B cell (primary cell): ENCODE results near the gene SERPINA10. TPM values are rescaled to one million over a fixed set of nuclear protein-coding genes. Genes with fewer than 3 reads are reported as not detected.

Source experiments
- ATAC-seq: fragments of 200-7000 bp; cut with Tn5 transposase; one replicate; pipeline ENCODE4 v1.10.0; 2021; ENCODE audit warnings: low read depth, mild to moderate bottlenecking, moderate number of reproducible peaks, moderate library complexity
- CTCF ChIA-PET: fragments of 350-600 bp; sonication (Branson Sonifier 250); formaldehyde crosslinking; loops from one replicate; lab custom pipeline; 2021; ENCODE audit warnings: antibody characterized with exemption, inconsistent platforms; lab: Charles Lee
- POLR2A ChIA-PET: fragments of 350-600 bp; sonication (Branson Sonifier 250); formaldehyde crosslinking; loops from one replicate; lab custom pipeline; 2021; ENCODE audit warnings: antibody characterized with exemption; lab: Charles Lee
- DNase-seq: peaks from one replicate; pipeline ENCODE4 v3.0.0; 2013
- H2AFZ ChIP-seq: 2 replicates; pipeline ENCODE4 v1.6.1; 2012; ENCODE audit warnings: mild to moderate bottlenecking, low read depth, low read length; ENCODE audit not compliant: insufficient read depth, poor library complexity, severe bottlenecking
- H3K27ac ChIP-seq, 2 donors: 1 replicate in 1 of 2; 2 replicates in 1 of 2; pipeline ENCODE4 v1.5.1; 2012 to 2013; ENCODE audit warnings: low read length in 2 of 2, mild to moderate bottlenecking in 2 of 2, moderate library complexity in 1 of 2
- H3K27me3 ChIP-seq, 4 experiments: fragments of 200-600 bp in 1 of 4; sonication (generic) in 1 of 4; replicated peaks in 1 of 4; 1 replicate in 2 of 4; 2 replicates in 2 of 4; pipeline versions ENCODE4 v1.6.1 to v1.7.0; 2013 to 2016; ENCODE audit warnings: low read length in 3 of 4, mild to moderate bottlenecking in 2 of 4, mixed read lengths in 1 of 4, moderate library complexity in 1 of 4; ENCODE audit not compliant: insufficient read depth in 4 of 4, control insufficient read depth in 3 of 4; ENCODE audit errors: control extremely low read depth in 1 of 4
- H3K36me3 ChIP-seq, 2 experiments: replicated peaks in 1 of 2; 1 replicate in 1 of 2; 2 replicates in 1 of 2; pipeline versions ENCODE4 v1.6.1 to v1.7.1; 2013; ENCODE audit warnings: low read length in 1 of 2; ENCODE audit not compliant: insufficient read depth in 2 of 2, control insufficient read depth in 1 of 2; ENCODE audit errors: control extremely low read depth in 1 of 2, extremely low read depth in 1 of 2
- H3K4me1 ChIP-seq, 2 donors: fragments of 200-600 bp in 1 of 2; sonication (generic) in 1 of 2; 1 replicate in 1 of 2; 2 replicates in 1 of 2; pipeline versions ENCODE4 v1.5.1 to v1.6.1; 2013 to 2017; ENCODE audit warnings: low read length in 2 of 2; ENCODE audit not compliant: control insufficient read depth in 2 of 2, insufficient read depth in 2 of 2
- H3K4me2 ChIP-seq: replicated peaks from 2 replicates; pipeline ENCODE3; 2012; ENCODE audit warnings: mild to moderate bottlenecking, low read depth, low read length; ENCODE audit not compliant: poor library complexity, severe bottlenecking
- H3K4me3 ChIP-seq, 5 experiments: fragments of 200-600 bp in 1 of 5; sonication (generic) in 1 of 5; 1 replicate in 3 of 5; 2 replicates in 2 of 5; pipeline versions ENCODE4 v1.5.1 to v1.7.0; 2011 to 2016; ENCODE audit warnings: low read length in 4 of 5, mild to moderate bottlenecking in 4 of 5, low read depth in 2 of 5, control low read depth in 1 of 5, moderate library complexity in 1 of 5; ENCODE audit not compliant: insufficient read depth in 1 of 5; ENCODE audit errors: control extremely low read depth in 1 of 5, extremely low read depth in 1 of 5
- H3K79me2 ChIP-seq: fragments of 200-600 bp; sonication (generic); one replicate; pipeline ENCODE4 v1.6.0; 2016; ENCODE audit warnings: low read length; ENCODE audit not compliant: control insufficient read depth, insufficient read depth
- H3K9ac ChIP-seq: fragments of 200-600 bp; sonication (generic); 2 replicates; pipeline ENCODE4 v1.6.1; 2017; ENCODE audit warnings: mild to moderate bottlenecking, low read length, moderate library complexity
- H3K9me3 ChIP-seq, 3 donors: one replicate each; pipeline versions ENCODE4 v1.6.1 to v1.7.1; 2013; ENCODE audit warnings: low read length in 2 of 3; ENCODE audit not compliant: control insufficient read depth in 2 of 3, insufficient read depth in 1 of 3; ENCODE audit errors: control extremely low read depth in 1 of 3
- H4K20me1 ChIP-seq: 2 replicates; pipeline ENCODE4 v1.6.0; 2012; ENCODE audit warnings: mild to moderate bottlenecking, low read length; ENCODE audit not compliant: insufficient read depth, control insufficient read depth, poor library complexity, severe bottlenecking
- H3K27ac Mint-ChIP-seq: one replicate; pipeline ENCODE4 v1.8.0; 2021; ENCODE audit warnings: mixed read lengths
- H3K27me3 Mint-ChIP-seq: one replicate; pipeline ENCODE4 v1.8.0; 2021; ENCODE audit warnings: mixed read lengths
- H3K4me1 Mint-ChIP-seq: one replicate; pipeline ENCODE4 v1.8.0; 2021; ENCODE audit warnings: mixed read lengths
- H3K4me3 Mint-ChIP-seq: one replicate; pipeline ENCODE4 v1.8.0; 2021; ENCODE audit warnings: mixed read lengths
- H3K9me3 Mint-ChIP-seq: one replicate; pipeline ENCODE4 v1.8.0; 2022; ENCODE audit warnings: mixed read lengths; ENCODE audit not compliant: insufficient read depth
- EZH2 ChIP-seq: IDR thresholded peaks from 2 replicates; pipeline ENCODE4 v1.6.1; 2012; ENCODE audit warnings: borderline replicate concordance, low read depth, mild to moderate bottlenecking, moderate library complexity, low read length; ENCODE audit not compliant: insufficient read depth, poor library complexity, severe bottlenecking
- WGBS: methylation state at CpG from one replicate; pipeline ENCODE4 v1.1.5; 2013; ENCODE audit warnings: missing lambda C conversion rate; ENCODE audit not compliant: insufficient coverage; 5-methylcytosine and 5-hydroxymethylcytosine counted together
- intact Hi-C: fragments of 100-400 bp; cut with micrococcal nuclease; formaldehyde crosslinking; loops from one replicate; pipeline ENCODE4 v1.10.0; 2022
- polyA plus RNA-seq: library from polyadenylated mRNA; depleted of rRNA; stranded (reverse); fragments of >200 nt; gene quantifications from 2 replicates; pipeline ENCODE4 v1.2.3, GENCODE V29; 2012
- total RNA-seq, 2 donors: library from RNA; stranded (reverse); fragments of 120-200 nt in 1 of 2; gene quantifications; 1 replicate in 1 of 2; 2 replicates in 1 of 2; pipeline versions ENCODE4 v1.2.3 to v1.2.4, GENCODE V29; 2013 to 2022
- TF ChIP-seq, protein P1 (sequence below): fragments of 200-600 bp; IDR thresholded peaks from one replicate; pipeline ENCODE4 v1.8.0; 2022; ENCODE audit warnings: antibody characterized with exemption, mild to moderate bottlenecking

The SERPINA10 gene
- total and polyA plus RNA-seq, 2 donors (not counting 1 experiment from before 2014, with no cell fraction given) = not detected

- TF ChIP-seq EZH2 = no peak
- TF ChIP-seq, protein P1, sequence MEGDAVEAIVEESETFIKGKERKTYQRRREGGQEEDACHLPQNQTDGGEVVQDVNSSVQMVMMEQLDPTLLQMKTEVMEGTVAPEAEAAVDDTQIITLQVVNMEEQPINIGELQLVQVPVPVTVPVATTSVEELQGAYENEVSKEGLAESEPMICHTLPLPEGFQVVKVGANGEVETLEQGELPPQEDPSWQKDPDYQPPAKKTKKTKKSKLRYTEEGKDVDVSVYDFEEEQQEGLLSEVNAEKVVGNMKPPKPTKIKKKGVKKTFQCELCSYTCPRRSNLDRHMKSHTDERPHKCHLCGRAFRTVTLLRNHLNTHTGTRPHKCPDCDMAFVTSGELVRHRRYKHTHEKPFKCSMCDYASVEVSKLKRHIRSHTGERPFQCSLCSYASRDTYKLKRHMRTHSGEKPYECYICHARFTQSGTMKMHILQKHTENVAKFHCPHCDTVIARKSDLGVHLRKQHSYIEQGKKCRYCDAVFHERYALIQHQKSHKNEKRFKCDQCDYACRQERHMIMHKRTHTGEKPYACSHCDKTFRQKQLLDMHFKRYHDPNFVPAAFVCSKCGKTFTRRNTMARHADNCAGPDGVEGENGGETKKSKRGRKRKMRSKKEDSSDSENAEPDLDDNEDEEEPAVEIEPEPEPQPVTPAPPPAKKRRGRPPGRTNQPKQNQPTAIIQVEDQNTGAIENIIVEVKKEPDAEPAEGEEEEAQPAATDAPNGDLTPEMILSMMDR = no peak
- ChIA-PET POLR2A (no interaction called here), CTCF (no interaction called here)
- H3K4me1 ChIP-seq = no peaks in the 10 kb centered on the region
- no peaks in the 10 kb centered on the region for H4K20me1 ChIP-seq
- Mint-ChIP-seq H3K4me3 (no peak overlapping the region), H3K27me3 (peaks cover 6% of the 10 kb centered on the region), H3K9me3 (peaks cover 2% of the 10 kb centered on the region), H3K27ac (no peak overlapping the region), H3K4me1 (no peaks in the 10 kb centered on the region)
- H2AFZ ChIP-seq = no peak overlapping the region
- no peaks in the 10 kb centered on the region for H3K36me3 ChIP-seq
- H3K27ac ChIP-seq = no peak overlapping the region
- H3K4me3 ChIP-seq = no peak overlapping the region
- no peak overlapping the region for H3K9ac ChIP-seq
- intact Hi-C loops = no loop called here
- H3K9me3 ChIP-seq = peaks cover 0 to 17% (median 0%) of the 10 kb centered on the region in 3 donors
- no peaks in the 10 kb centered on the region for H3K79me2 ChIP-seq
- ATAC-seq = no peak
- H3K4me2 ChIP-seq = no peak overlapping the region
- 82% methylated on average over 3 of the region's 3 CpGs for WGBS
- no peaks in the 10 kb centered on the region for H3K27me3 ChIP-seq
- no peak for DNase-seq
Measured at GRCh38 chr14:94292526-94292871, 569 bp downstream of the SERPINA10 start.

DNA sequence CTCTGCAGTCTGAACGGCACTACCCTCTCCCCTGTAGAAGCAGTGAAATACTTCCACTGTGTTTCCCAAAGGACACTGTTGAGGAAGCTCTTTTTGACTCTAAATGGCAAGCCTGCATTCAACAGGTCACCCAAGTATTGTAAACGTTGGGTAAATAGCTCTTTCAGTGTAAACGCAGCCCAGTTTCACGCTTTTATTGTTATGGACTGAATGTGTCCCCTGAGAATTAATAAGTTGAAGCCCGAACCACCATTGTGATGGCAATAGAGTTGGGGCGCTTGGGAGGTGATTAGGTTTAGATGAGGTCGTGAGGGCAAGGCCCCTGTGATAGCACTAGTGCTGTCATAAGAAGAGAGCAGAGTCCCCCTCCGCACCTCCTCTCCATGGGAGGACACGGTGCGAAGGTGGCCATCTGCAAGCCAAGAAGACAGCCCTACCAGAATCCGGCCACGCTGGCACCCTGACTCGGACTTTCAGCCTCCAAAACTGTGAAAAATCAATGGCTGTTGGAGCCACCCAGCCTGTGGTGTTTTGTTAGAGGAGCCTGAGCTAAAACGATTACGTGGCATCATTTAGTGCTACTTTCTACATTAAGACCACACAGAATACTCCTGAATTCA is 1.1 kb downstream of the SERPINA10 start:
- H4K20me1 ChIP-seq = no peaks in the 10 kb centered on the region
- Mint-ChIP-seq H3K9me3 (peaks cover 2% of the 10 kb centered on the region), H3K4me3 (no peak overlapping the region), H3K27ac (no peak overlapping the region), H3K27me3 (peaks cover 11% of the 10 kb centered on the region), H3K4me1 (no peaks in the 10 kb centered on the region)
- H3K27ac ChIP-seq = no peak overlapping the region
- no peaks in the 10 kb centered on the region for H3K27me3 ChIP-seq
- H3K4me1 ChIP-seq = no peaks in the 10 kb centered on the region
- H3K4me2 ChIP-seq = no peak overlapping the region
- TF ChIP-seq, protein P1 = no peak
- TF ChIP-seq EZH2 = no peak
- no peak overlapping the region for H3K4me3 ChIP-seq
- no peak overlapping the region for H3K9ac ChIP-seq
- no peak overlapping the region for H2AFZ ChIP-seq
- 78% methylated on average over 15 of the region's 15 CpGs for WGBS
- peaks cover 0 to 17% (median 0%) of the 10 kb centered on the region in 3 donors for H3K9me3 ChIP-seq
- no peaks in the 10 kb centered on the region for H3K36me3 ChIP-seq
- H3K79me2 ChIP-seq = no peaks in the 10 kb centered on the region
- ChIA-PET CTCF (no interaction called here), POLR2A (no interaction called here)
- intact Hi-C loops = no loop called here
- DNase-seq (no peak), ATAC-seq (no peak)
